ENCODE data around the gene MRPL36. TPM values are rescaled to one million over a fixed set of nuclear protein-coding genes. Genes with fewer than 3 reads are reported as not detected.

Gene MRPL36
- total and polyA plus RNA-seq, 2 donors (not counting 3 experiments of a cell fraction or from before 2014, with no cell fraction given): 70.3 to 72.7 TPM

DNA sequence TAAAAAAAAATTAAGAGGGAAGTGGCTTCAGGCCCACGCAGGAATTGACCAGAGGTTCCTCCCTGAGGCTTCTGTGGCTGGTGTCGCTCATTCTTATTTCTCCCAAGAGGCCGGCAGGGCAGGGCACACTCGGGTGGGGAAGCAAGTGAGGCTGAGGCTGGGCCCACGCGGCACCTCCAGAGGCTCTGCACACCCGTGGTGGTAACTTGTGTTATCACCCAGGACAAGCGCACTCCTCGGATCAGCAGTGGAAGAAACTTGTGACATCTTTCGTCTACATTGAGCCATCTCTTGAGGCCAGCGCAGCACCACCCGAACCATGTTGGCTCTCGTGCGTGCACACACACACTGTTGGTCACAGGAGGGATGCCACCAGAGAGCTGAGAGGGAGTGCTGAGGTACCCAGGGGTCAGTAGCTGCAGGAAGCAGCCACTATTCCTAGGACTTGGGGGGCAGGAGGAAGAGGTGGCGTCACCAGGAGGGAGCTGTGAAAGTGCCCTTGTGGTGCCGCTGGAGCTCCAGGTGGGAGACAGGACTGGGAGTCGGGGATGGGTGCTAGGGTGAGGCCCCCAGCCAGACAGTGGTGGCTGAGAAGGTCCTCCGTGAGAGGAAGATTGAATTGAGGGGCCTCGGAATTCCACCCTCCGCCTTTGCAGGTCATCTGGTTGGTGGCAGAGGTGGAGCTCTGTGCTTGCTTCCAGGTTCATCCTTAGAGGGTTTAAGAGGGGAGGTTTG, 8.0 kb upstream of the MRPL36 start:
- no peak for FAIRE-seq

GRCh38 chr5:1806974-1807373, 7.3 kb upstream of the MRPL36 start:
- no TSS peak for BruUV-seq (replicated peaks)
- no peaks in the 10 kb centered on the region for H3K9me1 ChIP-seq (replicated peaks; ENCODE audit: control insufficient read depth, extremely low read depth, insufficient read depth, low read length)
- ChIA-PET CTCF (no interaction called here), POLR2A (no interaction called here)
- no peaks in the 10 kb centered on the region for H4K20me1 ChIP-seq (replicated peaks; ENCODE audit: control insufficient read depth, extremely low read depth, insufficient read depth, low read length)
- H3K4me1 ChIP-seq (ENCODE audit: control insufficient read depth, extremely low read depth, insufficient read depth, low read length): peaks cover 4% of the 10 kb centered on the region
- no peak overlapping the region for H3K9ac ChIP-seq (replicated peaks; ENCODE audit: extremely low read depth, insufficient read depth, low read length)
- FAIRE-seq (no peak), DNase-seq (ENCODE audit: low read depth, low spot score) (no peak)
- H3K79me2 ChIP-seq (ENCODE audit: control insufficient read depth, insufficient read depth, low read length): peaks cover 80% of the 10 kb centered on the region
- no peak overlapping the region for H2AFZ ChIP-seq (ENCODE audit: low read depth, low read length)
- H3K36me3 ChIP-seq (ENCODE audit: control insufficient read depth in 2 of 2, extremely low read depth in 1 of 2, insufficient read depth in 2 of 2, low read length in 2 of 2): peaks cover 7 to 47% of the 10 kb centered on the region in 2 experiments
- H3K9me3 ChIP-seq (replicated peaks; ENCODE audit: control insufficient read depth, insufficient read depth, low read length): no peaks in the 10 kb centered on the region
- no peak for TF ChIP-seq EZH2 (IDR thresholded peaks at IDR 0.05; ENCODE audit: borderline replicate concordance, low read depth, low read length, severe bottlenecking)
- TF ChIP-seq MYC (IDR thresholded peaks at IDR 0.05; ENCODE audit: low read depth, low read length): no peak
- TF ChIP-seq POLR2AphosphoS5 (IDR thresholded peaks at IDR 0.05; ENCODE audit: insufficient read depth, low read depth, low read length): no peak
- TF ChIP-seq, protein P1, sequence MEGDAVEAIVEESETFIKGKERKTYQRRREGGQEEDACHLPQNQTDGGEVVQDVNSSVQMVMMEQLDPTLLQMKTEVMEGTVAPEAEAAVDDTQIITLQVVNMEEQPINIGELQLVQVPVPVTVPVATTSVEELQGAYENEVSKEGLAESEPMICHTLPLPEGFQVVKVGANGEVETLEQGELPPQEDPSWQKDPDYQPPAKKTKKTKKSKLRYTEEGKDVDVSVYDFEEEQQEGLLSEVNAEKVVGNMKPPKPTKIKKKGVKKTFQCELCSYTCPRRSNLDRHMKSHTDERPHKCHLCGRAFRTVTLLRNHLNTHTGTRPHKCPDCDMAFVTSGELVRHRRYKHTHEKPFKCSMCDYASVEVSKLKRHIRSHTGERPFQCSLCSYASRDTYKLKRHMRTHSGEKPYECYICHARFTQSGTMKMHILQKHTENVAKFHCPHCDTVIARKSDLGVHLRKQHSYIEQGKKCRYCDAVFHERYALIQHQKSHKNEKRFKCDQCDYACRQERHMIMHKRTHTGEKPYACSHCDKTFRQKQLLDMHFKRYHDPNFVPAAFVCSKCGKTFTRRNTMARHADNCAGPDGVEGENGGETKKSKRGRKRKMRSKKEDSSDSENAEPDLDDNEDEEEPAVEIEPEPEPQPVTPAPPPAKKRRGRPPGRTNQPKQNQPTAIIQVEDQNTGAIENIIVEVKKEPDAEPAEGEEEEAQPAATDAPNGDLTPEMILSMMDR (IDR thresholded peaks at IDR 0.05; ENCODE audit: extremely low read depth in 1 of 2, insufficient read depth in 1 of 2, low read depth in 1 of 2, low read length in 2 of 2): no peak
- TF ChIP-seq POLR2A (IDR thresholded peaks at IDR 0.05; ENCODE audit: low read depth, low read length): no peak
- TF ChIP-seq, protein P2, sequence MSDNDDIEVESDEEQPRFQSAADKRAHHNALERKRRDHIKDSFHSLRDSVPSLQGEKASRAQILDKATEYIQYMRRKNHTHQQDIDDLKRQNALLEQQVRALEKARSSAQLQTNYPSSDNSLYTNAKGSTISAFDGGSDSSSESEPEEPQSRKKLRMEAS (IDR thresholded peaks at IDR 0.05; ENCODE audit: insufficient read depth, insufficient read length): no peak
- no peak for TF ChIP-seq FOS (IDR thresholded peaks at IDR 0.05; ENCODE audit: borderline replicate concordance, insufficient read depth, low read length)
- TF ChIP-seq JUN (IDR thresholded peaks at IDR 0.05; ENCODE audit: borderline replicate concordance, insufficient read depth, insufficient read length, low read depth): no peak
- TF ChIP-seq GATA2 (IDR thresholded peaks at IDR 0.05; ENCODE audit: insufficient read depth, insufficient read length, low read depth, low read length): no peak
- H3K27me3 ChIP-seq (ENCODE audit: control insufficient read depth in 2 of 2, insufficient read depth in 2 of 2, low read length in 2 of 2): no peaks in the 10 kb centered on the region
- intact Hi-C loops (cut with micrococcal nuclease) (no loop called here), dilution Hi-C loops (cut with MboI; ENCODE audit: extremely low pct_ligation_motif_present, low sequenced_read_pairs) (no loop called here)
- no peak overlapping the region for H3K4me3 ChIP-seq (replicated peaks in 1 of 3; ENCODE audit: insufficient read depth in 1 of 3, low read depth in 1 of 3, low read length in 3 of 3)
- no peak overlapping the region for H3K27ac ChIP-seq (ENCODE audit: insufficient read depth, low read depth, low read length)
- no peak overlapping the region for H3K4me2 ChIP-seq (ENCODE audit: insufficient read depth, low read length)

More for the DNA sequence above, 8.0 kb upstream of the MRPL36 start:
- Histone ChIP-seq H3K9me3 (replicated peaks; ENCODE audit: control insufficient read depth, insufficient read depth, low read length) (no peaks in the 10 kb centered on the region), H3K9ac (replicated peaks; ENCODE audit: extremely low read depth, insufficient read depth, low read length) (no peak overlapping the region), H2AFZ (ENCODE audit: low read depth, low read length) (no peak overlapping the region), H3K4me1 (ENCODE audit: control insufficient read depth, extremely low read depth, insufficient read depth, low read length) (no peaks in the 10 kb centered on the region), H3K4me2 (ENCODE audit: insufficient read depth, low read length) (no peak overlapping the region), H3K27me3 (ENCODE audit: control insufficient read depth in 2 of 2, insufficient read depth in 2 of 2, low read length in 2 of 2) (no peaks in the 10 kb centered on the region), H3K79me2 (ENCODE audit: control insufficient read depth, insufficient read depth, low read length) (peaks cover 74% of the 10 kb centered on the region), H3K9me1 (replicated peaks; ENCODE audit: control insufficient read depth, extremely low read depth, insufficient read depth, low read length) (no peaks in the 10 kb centered on the region), H3K27ac (ENCODE audit: insufficient read depth, low read depth, low read length) (no peak overlapping the region), H4K20me1 (replicated peaks; ENCODE audit: control insufficient read depth, extremely low read depth, insufficient read depth, low read length) (no peaks in the 10 kb centered on the region), H3K4me3 (replicated peaks in 1 of 3; ENCODE audit: insufficient read depth in 1 of 3, low read depth in 1 of 3, low read length in 3 of 3) (no peak overlapping the region), H3K36me3 (ENCODE audit: control insufficient read depth in 2 of 2, extremely low read depth in 1 of 2, insufficient read depth in 2 of 2, low read length in 2 of 2) (peaks cover 7 to 49% of the 10 kb centered on the region in 2 experiments)
- intact Hi-C loops (cut with micrococcal nuclease) (no loop called here), dilution Hi-C loops (cut with MboI; ENCODE audit: extremely low pct_ligation_motif_present, low sequenced_read_pairs) (no loop called here)
- BruUV-seq (replicated peaks): no TSS peak
- TF ChIP-seq, protein P1 (IDR thresholded peaks at IDR 0.05; ENCODE audit: extremely low read depth in 1 of 2, insufficient read depth in 1 of 2, low read depth in 1 of 2, low read length in 2 of 2): no peak
- TF ChIP-seq JUN (IDR thresholded peaks at IDR 0.05; ENCODE audit: borderline replicate concordance, insufficient read depth, insufficient read length, low read depth): no peak
- DNase-seq (ENCODE audit: low read depth, low spot score): no peak
- POLR2A ChIA-PET: no interaction called here
- CTCF ChIA-PET: interaction anchor here (1.6 kb wide), 1 partner anchor 44 kb away, joined by 6 read pairs; no protein-coding TSS in a partner anchor

All from endothelial cell of umbilical vein (primary cell).